HG03442 (cell line): ENCODE results near the gene CR2.
"Not testable (repeated sequence)": the region's sequence is repeated elsewhere in the genome, so short reads cannot be mapped to it uniquely, and the experiment has no call there.

Experiments
- ATAC-seq: cut with Tn5 transposase; IDR thresholded peaks from one replicate; pipeline ENCODE4 v1.9.1; 2021; ENCODE audit warnings: mild to moderate bottlenecking, moderate library complexity; ENCODE audit not compliant: unreplicated experiment

Gene CR2

DNA sequence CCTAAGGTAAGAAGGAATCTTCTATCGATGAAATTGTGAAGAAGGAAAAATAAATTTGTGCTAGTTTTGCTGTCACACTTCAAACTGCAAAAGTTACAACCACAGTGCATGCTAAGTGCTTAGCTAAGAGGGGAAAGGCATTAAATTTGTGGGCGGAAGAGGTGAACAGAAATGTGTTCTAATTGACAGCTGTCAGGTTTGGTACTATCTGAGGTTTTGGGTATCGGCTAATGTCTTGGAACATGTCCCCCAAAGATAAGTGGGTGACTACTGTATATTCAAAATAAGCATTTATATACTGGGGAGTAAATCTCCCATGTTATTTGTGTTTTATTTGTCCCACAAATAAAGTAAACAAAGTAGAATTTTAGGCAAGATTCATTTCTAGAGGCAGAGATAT is 49.8 kb downstream of the CR2 start:
- no peak for ATAC-seq

DNA sequence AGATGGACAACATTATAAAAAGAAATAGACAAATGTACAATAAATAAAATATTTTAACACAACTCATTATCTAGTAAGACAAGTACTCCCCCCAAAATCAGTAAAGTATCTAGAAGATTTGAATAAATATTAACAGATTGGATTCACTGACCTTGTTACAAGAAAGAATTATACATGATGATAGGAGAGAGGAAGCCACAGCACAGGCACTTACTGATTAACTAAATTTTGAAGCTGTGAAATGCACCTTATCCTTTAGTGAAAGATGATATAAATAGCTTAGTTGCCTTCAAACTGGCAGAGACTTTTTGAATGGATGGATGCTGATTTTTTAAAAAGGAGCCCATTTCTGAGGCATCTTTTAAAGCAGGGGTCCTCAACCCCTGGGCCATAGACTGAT is 50.3 kb downstream of the CR2 start:
- no peak for ATAC-seq

DNA sequence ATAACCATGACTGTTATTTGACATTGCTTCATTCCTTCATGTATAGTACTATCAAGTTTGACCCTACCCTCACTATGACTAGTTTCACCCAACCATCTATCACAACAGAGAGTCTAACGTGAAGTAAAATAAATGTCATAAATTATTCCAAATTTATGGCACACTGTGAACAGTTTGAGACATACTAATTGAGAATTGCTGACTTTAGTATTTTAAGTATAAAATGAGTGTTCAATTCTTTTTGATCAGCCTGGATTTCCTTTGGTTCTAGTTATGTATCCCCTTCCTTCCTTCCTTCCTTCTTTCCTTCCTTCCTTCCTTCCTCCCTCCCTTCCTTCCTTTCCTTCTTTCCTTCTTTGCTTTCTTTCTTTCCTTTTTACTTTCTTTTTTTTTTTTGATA is 56.3 kb downstream of the CR2 start:
- ATAC-seq = no peak

DNA sequence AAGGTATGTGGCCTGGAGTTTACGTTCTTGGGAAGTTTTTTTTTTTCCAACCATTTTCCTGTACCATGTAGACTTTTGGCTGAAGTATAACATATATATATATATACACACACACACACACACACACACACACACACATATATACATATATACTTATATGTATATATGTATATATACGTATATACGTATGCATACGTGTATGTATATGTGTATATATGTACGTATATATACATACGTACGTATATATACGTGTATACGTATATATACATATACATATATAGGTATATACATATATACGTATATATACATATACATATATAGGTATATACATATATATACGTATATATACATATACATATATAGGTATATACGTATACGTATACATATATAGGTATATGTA is 60.8 kb downstream of the CR2 start:
- no peak for ATAC-seq

DNA sequence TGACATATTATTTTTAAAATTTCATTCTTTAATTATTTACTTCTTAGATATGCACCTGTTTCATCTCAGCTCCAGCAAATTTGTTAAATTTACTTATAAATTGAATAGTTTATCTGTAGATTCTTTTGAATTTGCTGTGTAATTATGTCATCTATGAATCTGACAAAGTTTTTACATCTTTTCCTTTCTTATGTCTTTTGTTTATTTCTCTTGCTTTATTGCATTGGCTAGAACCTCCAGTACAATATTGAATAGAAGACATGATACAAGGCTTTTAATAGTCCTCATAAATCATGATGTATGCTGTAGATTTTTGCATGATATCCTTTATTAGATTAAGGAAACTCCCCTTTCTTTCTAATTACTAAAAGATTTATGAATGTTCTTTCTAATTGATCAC is 62.6 kb downstream of the CR2 start:
- no peak for ATAC-seq

DNA sequence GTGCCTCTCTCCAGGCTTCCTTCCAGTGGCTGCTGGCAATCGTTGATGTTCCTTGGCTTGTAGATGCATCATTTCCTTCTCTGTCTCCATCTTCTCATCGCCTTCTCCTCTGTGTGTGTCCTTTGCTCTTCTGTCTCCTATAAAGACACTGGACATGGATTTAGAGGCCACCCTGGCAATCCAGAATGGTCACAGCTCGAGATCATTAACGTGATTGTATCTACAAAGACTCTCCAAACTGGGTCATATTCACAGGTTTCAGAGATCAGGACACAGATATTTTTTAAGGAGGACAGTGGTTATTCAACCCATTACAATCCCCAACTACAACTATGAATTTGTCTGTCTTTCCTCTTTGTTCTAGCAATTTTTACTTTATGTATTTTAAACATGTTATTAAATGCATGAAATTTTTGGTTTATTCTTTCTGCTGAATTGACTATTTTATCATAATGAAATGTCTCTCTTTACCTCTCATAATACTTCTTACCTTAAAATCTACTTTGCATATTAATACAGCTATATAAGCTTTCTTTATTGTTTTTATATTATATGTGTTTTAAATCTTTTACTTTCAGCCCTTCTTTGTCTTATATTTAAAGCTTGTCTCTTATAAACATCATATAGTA is 64.6 kb downstream of the CR2 start:
- ATAC-seq = no peak

DNA sequence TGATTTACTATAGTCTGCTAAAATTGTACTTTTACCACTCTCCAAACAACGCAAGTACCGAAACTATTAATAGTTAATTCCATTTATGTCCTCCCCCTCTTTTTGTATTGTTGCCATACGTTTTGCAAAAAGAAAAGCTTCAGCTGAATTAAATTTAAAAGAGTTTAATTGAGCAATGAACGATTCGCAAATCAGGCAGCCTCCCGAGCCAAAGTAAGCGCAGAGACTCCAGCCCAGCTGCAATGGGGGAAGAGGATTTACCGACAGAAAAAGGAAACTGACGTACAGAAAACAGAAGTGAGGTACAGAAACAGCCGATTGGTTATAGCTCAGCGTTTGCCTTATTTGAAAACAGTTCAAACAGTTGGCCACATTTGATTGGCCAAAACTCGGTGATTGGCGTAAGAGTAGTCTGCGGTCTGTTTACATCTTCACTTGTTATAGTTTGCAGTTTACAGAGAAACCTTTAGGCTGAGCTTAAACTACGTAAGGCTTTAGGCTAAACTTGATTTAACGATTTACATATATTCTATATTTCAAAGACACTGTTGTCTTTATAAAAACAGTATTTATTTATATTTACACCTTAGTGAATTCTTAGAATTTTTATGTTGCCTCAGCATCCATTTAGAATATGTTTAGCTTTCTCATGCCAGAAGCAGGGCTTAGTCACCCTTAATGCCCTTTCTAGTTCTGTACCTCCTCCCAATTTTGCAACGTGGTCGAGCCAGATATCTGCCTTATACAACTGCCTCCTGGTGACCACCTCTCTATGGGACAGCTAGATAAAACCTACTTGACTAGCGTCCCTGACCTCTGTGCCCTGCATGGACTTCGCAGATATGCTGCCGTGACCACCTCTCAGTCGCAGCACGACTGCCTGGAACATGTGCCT is 65.6 kb downstream of the CR2 start:
- ATAC-seq = no peak

DNA sequence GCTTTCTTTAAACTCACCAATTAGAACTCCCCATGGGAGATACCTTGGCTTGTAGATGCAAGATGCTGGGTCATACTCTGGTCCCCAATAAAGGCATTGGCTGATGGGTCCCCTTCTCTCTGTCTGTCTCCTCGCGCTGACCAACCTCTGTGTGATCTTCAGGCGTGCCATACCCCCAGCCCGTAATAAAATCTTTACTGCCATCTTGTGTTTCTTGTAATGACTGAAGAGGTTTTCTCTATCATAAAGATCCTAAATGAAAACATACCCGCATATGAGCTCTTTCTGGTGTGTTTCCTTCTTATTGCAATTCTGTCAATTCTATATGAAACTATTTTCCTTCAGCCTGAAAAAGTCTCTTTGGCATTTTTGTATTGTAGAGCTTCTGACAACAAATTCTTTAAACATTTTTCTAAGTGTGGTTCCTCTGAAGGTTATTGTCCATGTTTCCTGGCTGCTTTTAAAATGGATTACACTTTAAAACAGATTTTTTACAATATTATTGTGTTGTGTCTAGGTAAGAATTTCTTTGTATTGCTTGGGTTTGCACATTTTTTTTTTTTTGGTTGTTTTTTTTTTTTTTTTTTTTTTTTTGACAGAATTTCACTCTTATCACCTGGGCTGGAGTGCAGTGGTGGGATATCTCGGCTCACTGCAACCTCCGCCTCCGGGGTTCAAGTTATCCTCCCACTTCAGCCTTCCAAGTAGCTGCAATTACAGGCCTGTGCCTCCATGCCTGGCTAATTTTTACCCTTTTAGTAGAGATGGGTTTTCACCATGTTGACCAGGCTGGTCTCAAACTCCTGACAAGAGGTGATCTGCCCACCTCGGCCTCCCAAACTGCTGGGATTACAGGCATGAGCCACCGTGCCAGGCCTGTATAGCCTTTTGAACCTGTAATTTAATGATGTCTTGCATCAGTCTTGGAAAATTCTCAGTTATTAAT is 66.5 kb downstream of the CR2 start:
- not testable (repeated sequence) for ATAC-seq

DNA sequence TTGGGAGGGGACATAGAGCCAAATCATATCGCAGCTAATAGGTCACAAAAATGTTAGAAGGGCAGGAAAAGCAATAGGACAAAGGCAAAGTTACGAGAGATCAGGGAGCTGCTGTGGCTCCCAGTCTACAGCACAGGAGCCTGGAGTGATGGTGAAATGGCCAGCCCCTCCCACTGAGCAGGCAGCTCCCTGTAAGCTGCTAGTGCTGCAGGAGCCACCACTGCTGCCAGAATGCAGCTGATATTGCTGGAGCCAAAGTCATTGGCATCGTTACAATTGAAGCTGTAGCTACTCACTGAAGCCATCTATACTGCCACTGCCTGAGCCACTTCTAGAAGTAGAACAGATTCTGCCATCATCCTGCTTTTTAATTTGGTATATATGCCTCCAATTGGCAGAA is 71.1 kb downstream of the CR2 start:
- ATAC-seq = not testable (repeated sequence)

DNA sequence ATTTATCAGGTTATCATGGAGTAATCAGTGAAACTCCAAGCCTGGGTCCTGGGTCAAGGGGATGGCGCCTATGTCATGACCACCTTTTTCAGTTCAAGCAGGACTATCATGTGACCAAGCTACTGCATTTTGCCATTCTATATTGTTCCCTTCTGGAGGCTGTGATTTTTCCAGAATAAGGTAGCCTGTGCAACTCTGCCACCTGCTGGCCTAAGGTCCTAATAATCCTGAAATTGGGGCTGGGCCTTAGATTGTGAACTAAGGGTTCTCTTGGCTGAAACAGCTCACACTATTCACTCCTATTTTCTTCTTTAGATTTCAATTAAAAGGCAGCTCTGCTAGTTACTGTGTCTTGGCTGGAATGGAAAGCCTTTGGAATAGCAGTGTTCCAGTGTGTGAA is 74.3 kb downstream of the CR2 start:
- not testable (repeated sequence) for ATAC-seq

DNA sequence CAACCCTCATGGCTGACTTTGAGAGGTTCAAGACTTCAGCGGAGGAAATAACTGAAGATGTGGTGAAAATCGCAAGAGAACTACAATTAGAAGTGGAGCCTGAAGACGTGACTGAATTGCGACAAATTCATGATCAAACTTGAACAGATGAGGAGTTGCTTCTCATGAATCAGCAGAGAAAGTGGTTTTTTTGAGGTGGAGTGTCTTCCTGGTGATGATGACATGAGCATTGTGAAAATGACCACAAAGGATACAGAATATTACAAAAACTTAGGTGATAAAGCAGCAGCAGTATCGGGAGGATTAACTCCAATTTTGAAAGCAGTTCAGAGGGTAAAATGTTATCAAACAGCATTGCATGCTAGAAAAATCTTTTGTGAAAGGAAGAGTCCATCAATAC is 82.1 kb downstream of the CR2 start:
- ATAC-seq = not testable (repeated sequence)
